GM21447 (cell line): ENCODE measurements around the gene PPIL4.
"Not testable (repeated sequence)": the region's sequence is repeated elsewhere in the genome, so short reads cannot be mapped to it uniquely, and the experiment has no call there.

ENCODE experiments used
- ATAC-seq: cut with Tn5 transposase; IDR thresholded peaks from one replicate; pipeline ENCODE4 v1.9.1; 2021; ENCODE audit not compliant: unreplicated experiment

PPIL4 gene

DNA sequence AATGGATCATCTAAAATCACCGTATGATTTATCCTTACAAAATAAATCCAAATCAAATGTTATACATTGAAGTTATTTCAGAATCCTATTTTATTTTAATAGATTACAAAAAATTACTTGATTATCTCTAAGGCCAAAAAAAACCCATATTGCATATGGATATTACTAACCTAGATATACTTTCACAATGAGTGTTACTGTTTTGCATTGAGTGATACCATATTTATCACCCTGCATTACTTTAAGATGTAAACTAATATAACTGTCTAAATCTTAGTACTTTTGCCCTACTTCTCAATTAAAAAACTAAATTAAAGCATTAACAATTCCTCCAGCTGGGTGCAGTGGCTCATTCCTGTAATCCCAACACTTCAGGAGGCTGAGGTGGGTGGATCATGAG, 11.1 kb downstream of the PPIL4 start:
- ATAC-seq: no peak

DNA sequence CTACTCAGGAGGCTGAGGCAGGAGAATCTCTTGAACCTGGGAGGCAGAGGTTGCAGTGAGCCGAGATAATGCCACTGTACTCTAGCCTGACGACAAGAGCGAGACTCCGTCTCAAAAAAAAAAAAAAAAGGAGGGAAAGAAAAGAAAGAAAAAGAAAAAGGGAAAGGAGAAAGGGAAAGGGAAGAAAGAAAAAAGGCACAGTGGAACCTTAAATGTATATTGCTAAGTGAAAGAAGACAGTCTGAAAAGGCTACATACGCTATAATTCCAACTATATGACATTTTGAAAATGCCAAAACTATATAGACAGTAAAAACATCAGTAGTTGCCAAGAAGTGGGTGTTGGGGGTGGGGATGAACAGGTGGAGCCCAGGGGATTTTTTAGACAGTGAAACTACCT, 16.2 kb downstream of the PPIL4 start:
- ATAC-seq: no peak

DNA sequence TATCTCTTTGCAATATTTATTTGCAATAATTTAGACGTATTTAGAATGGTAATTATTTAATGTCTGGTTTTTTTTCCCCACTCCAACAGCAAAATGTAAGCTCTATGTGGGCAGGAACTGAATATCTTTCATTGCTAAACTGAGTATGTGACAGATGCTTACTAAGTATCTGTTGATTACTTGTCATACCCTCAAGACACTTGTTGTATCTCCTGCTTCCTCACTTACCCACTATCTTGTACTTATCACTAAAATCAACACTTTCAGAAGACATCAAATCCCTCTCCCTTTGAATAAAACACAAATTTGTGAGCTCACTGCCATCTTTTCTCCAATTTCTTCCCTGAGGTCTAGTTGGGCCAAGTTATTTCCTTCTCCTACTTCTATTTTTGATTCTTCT, 30.3 kb downstream of the PPIL4 start:
- no peak for ATAC-seq

DNA sequence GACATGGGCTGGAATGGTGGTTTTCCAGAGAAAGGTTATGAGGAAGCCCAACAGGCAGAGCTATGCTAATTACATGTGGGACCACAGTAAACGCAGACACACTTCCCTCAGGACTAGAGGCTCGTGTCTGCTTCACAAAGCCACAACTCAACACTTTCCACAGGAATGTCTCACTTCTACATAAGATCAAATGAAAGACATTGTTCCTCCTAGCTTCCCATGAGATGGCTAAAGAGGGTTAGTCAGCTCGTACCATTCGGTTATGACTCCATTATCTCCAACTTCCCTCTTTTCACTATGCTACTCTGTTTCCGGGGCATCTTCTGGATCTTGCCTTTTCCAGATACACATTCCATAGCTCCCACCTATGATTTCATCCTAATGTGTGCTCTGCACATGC, 31.9 kb downstream of the PPIL4 start:
- ATAC-seq: no peak

DNA sequence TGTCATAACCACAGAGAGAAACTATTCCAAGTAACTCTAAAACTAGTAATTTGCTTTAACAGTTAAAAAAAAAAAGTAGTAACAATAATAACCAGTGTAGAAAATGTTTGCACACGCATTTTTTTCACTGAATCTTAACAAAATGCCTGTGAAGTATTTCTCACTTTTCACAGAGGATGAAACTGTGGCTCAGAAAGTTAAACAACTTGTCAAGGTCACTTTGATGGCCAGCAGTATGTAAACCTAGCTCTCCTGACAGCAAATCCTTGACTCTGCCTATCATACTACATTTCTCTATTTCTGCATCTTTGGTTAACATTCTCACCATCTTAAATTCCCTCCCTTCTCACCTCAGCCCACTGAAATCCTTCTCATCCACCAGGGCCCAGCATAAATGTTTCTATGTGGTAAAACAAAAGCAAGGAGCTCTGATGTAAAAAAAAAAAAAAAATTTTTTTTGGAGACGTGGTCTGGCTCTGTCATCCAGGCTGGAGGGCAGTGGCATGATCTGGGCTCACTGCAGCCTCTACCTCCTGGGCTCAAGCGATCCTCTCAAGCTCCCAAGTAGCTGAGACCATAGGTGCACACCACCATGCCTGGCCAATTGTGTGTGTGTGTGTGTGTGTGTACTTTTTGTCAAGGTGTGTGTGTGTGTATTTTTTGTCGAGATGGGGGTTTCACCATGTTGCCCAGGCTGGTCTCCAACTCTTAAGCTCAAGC, 34.9 kb downstream of the PPIL4 start:
- no peak for ATAC-seq

DNA sequence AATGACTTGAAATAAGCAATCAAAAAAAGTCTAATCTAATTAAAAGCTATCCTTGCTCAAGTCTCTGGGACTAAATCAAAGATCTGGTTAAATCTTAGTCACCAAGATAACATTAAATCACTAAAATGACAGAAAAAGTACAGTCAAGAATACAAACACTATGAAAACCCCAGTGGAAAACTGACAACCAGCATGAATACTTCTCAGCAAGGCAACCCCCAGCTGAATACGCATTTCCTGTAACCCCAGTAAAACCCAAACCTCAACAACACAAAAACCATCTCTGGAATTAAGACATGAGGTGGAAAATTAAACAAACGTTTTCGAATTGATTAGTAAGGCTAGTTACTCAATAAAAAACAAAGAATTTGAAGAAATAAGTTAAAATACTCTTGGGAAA, 37.4 kb downstream of the PPIL4 start:
- no peak for ATAC-seq

DNA sequence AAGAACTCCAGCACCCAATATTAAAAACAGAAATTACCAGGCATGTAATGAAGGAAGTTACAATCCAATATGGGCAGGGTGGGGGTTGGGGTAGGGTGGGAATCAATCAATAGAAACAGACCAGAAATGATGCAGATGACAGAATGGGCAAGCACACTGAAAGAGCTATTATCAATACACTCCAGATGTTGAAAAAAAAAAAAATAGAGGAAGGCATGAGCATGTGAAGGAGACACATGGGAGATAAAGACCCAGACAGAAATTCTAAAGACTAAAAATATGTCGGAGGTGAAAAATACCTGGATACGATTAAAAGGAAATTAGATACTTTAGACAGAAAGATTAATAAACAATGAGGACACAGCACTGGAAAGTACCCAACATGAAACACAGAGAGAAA, 42.0 kb downstream of the PPIL4 start:
- no peak for ATAC-seq

DNA sequence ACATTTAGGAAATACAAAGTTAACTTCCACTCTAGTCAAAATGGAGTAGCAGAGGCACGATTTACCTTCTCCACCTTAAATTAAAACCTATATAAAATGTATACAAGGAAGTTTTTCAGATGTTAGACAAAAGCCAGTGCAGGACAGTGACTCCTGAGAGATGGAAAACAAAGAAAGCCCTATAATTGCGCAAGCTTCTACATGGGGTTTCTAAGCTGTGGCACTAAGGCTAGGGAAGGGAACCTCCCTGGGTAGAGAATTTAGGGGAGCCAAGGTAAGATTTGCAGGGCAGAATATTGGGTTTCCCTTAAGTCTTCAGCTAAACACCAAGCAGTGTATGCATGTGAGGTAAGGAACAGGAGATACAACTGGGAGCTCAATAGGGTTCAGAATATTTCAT, 42.6 kb downstream of the PPIL4 start:
- ATAC-seq: no peak

DNA sequence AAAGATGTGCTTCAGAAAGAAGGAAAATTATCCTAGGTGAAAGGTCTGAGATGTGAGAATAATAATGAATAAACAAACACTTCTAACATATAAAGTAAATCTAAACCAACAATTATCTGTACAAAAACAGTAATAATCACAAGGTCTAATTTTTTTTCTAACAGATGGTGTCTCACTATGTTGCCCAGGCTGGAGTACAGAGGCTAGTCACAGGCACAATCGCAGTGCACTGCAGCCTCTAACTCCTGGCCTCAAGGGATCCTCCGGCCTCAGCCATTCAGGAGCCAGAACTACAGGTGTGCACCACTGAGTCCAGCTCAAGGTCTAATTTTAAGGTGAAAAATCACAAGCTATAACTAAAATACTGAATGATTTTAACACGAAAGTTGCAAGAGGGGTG, 44.1 kb downstream of the PPIL4 start:
- no peak for ATAC-seq

DNA sequence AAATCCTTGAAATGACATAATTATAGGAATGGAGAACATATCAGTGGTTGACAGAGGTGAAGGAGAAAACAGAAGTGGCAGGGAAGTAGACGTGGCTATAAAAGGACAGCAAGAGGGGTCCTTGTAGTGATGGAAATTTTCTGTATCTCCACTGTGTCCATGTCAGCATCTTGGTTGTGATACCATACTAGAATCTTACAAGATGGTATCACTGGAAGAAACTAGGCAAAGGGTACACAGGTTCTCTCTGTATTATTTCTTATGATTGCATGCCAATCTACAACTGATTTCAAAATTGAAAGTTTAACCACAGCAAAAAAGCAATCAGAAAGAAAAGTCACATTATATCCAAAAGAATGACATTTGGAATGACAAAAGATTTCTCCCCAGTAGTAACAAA, 44.6 kb downstream of the PPIL4 start:
- ATAC-seq: no peak

DNA sequence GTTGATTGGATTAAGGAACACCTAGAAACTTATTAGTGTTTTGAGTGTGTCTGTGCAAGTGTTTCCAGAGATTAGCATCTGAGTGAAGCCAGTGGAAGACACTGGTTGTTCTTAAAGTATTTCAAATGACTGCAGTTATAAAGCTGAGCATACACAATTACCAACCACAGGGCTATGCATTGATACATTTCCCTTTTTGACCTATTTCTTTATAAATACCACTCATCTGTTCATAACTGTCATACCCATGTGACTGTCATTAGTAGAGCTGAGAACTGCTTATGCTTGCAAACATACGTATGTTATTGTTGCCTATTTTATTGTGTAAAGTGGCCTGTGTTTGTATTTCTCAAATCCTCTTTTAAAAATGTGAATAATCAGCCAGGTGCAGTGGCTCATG, 45.7 kb downstream of the PPIL4 start:
- ATAC-seq: no peak

DNA sequence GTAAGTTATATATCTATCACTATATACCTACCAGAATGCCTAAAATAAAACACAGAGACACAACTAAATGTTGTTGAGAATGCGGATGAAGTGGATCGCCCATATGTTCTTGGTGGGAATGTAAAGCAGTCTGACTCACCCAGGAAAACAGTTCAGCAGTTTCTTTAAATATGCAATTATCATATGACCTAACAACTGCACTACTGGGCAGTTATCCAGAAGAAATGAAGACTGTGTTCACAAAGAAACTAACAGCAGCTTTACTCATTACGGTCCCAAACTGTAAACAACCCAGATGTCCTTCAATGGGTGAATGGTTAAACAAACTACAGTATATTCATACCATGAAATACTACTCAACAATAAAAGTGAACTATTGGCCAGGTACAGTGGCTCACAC, 46.8 kb downstream of the PPIL4 start:
- ATAC-seq: no peak

DNA sequence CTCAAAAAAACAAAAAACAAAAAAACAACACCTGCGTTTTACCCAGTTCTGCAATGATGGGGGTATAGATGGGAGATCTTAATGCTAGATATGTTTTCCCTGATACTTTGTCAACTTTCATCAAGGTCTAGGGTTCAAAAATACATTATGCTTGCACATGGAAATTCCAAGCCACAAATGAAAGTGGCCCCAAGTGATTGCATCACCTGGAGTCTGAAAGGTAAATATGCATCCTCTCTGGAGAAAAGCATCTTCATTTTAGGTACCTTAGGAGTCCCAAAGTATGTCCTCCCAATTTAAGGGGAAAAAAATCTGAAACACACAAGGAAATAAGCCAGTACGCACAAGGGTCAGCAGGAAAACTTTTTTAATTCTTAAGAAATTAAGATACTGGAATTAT, 48.5 kb downstream of the PPIL4 start:
- ATAC-seq: no peak

DNA sequence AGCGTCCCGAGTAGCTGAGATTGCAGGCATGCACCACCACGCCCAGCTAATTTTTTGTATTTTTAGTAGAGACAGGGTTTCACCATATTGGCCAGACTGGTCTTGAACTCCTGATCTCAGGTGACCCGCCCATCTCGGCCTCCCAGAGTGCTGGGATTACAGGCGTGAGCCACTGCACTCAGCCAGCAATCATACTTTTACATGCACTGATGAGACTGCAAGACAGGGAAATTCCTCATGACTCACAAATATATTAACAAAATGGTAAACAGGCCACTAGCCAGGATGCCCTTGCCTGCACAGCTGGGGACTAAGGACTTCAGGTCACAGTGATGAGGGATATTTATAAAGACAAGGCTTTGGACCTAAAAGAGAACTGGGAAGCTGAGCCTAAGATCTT, 49.2 kb downstream of the PPIL4 start:
- ATAC-seq: peak; percentile 52

DNA sequence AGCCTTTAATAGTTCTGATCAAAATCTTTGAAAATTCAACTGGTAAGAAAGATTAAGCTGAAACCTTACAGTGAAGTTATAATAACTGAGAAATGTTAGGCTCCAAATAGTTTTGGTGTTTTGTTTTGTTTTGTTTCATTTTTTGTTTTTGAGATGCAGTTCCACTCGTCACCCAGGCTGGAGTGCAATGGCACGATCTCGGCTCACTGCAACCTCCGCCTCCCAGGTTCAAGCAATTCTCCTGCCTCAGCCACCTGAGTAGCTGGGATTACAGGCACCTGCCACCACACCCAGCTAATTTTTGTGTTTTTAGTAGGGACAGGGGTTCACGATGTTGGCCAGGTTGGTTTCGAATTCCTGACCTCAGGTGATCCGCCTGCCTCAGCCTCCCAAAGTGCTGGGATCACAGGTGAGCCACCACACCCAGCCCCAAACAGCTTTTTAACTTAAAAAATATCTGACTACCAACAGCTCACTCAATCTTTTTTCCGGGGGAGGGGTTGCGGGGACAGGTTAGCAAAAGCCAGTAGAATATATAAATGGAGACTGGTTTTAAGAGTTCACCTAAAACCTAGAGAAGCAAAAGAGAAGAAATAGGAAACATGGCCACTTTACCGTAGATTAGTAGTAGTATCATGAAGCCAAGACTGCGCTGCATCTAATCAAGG, 50.4 kb downstream of the PPIL4 start:
- not testable (repeated sequence) for ATAC-seq

DNA sequence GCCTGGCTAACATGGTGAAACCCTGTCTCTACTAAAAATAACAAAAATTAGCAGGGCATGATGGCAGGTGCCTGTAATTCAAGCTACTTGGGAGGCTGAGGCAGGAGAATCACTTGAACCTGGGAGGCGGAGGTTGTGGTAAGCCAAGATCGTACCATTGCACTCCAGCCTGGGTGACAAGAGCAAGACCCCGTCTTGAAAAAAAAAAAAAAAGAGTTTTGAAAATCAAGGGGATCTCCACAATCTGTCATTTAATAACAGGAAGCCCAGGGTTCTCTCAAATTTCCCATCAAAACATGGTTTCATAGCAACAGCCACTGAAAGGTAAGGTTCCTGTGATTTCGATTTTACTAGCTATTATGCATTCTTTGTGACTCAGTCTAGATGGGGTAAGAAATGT, 51.0 kb downstream of the PPIL4 start:
- ATAC-seq: peak; percentile 60

DNA sequence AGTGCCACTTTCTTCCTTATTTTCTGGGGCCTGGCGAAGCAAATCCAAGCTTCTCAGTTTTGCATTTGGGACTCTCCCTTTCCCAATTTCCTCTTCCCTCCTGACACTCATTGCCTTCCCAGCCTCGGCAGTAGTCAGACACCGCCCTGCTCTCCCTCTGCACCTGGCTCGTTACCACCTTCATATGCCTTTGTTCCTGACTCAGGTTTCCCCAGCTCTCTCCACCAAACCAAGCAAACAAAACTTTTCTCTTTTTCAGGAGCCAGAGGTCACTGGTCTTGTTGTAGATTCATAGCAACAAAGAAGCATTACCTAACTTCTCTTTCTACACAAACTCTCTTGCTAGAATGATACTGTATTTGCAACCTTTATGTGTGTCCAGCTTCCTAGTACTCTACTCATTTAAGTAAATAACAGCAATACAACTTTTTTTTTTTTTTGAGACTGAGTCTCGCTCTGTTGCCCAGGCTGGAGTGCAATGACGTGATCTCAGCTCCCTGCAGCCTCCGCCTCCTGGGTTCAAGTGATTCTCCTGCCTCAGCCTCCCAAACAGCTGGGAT, 52.0 kb downstream of the PPIL4 start:
- ATAC-seq: no peak

DNA sequence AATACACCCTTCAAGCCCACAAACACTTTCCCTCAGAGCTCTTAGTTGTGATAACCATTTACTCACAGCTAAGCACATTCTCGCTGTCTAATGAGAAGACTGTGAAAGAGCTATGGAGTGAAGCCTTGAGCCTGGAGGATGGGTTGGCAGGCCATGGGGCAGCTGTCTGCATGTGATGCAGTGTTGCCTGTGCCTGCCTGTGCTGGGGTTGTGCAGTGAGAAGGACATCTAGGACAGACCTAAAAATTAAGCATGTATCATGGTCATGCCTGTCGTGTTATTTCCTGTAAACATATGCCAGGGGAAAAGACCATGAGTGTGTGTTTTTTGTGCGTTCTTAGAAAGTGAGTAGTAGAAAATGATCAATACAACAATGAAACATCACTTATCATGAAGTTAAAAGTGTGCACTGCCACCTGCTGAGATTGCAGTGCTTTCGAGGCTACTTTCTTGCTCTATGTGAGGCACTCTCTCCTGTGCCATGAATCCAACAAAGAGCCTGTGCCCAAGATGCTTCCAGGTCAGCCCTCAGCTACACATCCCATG, 53.0 kb downstream of the PPIL4 start:
- no peak for ATAC-seq

DNA sequence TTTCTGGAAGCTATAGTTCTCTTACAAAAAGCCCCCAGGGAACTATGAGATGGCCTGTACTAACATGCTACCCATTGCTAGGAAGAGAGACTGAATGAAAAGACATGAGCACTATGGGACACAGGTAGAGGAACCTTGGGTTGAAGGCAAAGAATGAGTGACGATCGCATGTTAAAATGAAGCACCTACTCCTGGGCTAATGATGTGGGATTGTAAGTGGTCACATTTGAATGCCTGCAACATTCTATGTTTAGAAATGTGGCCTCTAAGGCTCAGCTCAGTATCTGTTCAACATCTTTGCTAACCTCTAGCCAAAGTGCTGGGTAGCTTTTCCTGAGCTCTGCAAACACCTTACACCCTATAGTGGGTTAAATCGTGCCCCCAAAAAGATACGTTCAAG, 55.9 kb downstream of the PPIL4 start:
- ATAC-seq: no peak

DNA sequence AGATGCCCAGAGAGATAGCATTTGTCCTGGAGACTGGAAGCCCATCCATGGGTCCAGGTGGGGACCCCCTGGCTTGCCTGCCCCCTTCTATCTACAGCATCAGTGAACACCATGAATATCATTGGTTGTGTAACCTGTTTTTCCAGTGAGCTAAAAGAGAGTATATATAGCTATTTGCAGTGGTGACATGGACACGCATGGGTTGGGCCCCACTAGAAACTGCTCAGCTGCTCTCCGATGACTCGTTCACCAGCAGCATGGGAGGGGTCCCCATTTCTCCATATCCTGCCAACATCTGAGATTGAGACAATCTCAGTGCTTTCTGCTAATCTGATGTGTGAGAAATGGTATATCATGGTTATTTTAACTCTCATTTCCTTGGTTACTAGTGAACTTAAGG, 57.0 kb downstream of the PPIL4 start:
- no peak for ATAC-seq

DNA sequence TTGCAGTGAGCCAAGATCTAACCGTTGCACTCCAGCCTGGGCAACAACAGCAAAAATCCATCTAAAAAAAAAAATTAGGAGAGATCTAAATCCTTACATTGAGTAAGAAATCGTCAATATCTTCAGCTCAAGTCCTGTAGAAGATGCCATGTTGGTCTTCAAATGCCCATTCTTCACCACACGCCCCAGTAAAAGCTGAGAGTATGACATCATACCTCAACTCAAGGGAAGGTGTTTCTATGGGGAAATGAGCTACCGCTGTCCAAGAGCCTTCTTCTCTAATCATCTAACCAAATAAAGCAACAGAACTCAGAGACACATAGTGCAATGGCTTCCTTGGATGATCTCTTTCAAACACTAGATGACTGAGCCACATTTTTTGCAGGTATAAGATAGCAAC, 58.5 kb downstream of the PPIL4 start:
- ATAC-seq: no peak
